CMK (cell line): Measurements from ENCODE around the gene P2RY2.
"Not testable (repeated sequence)": the region's sequence is repeated elsewhere in the genome, so short reads cannot be mapped to it uniquely, and the experiment has no call there.

Experiments
- DNase-seq: peaks from one replicate; pipeline ENCODE4 v3.0.0-alpha.2; 2010; ENCODE audit warnings: low read depth

Gene P2RY2

GRCh38 chr11:73267906-73268540, 49.9 kb downstream of the P2RY2 start:
- DNase-seq = no peak

DNA sequence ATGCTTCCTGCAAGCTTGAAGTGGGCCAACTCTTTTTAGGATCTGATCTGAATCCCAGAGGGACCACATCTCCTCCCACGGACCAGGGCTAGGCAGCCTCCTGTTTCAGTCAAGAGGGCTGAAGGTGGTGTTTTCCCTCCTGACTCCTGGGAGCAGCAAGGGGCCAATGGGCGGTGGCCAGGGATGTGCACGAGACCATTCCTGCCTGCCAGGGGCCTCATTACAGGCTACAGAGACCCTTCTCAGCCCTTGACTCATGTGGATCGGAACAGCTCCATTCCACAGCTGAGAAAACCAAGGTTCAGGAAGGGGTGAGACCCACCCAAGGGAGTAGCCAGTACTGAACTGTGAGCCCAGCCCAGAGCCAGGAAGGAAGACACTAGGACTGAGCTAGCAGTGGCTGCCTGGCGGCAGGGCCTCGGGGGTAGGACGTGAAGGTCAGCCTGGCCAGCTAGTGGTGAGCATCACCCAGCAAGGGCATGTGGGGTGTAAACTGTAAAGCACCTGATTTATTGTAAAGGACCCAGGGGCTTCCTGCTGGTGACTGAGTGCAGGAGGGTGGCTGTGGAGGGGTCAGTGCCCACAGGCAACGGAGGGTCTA, 50.7 kb downstream of the P2RY2 start:
- DNase-seq = no peak

DNA sequence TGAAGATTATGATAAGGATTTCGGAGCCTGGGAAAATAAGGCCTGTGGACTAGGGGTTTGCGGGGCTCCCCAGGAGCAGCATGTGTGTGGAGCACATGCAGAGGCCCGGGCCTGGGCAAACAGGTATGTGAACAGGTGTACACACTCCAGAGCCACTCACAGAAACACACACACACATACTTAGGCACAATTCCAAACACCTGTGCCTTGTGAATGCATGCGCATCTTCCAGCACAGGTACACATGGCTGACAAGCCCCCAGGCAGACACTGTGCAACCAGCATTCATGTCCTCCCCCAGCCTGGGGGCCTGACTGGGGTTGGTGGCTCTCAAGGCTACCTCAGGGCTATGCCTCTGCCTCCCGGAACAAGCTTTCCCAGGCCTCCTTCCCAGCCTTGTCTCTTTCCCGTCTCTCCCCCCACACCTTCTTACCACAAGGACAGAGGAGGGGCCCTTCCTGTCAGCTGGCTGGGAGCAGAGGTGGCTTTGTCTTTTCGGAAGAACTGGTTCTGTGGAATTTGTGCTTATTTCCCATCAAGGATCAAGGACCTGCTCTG, 51.5 kb downstream of the P2RY2 start:
- no peak for DNase-seq

DNA sequence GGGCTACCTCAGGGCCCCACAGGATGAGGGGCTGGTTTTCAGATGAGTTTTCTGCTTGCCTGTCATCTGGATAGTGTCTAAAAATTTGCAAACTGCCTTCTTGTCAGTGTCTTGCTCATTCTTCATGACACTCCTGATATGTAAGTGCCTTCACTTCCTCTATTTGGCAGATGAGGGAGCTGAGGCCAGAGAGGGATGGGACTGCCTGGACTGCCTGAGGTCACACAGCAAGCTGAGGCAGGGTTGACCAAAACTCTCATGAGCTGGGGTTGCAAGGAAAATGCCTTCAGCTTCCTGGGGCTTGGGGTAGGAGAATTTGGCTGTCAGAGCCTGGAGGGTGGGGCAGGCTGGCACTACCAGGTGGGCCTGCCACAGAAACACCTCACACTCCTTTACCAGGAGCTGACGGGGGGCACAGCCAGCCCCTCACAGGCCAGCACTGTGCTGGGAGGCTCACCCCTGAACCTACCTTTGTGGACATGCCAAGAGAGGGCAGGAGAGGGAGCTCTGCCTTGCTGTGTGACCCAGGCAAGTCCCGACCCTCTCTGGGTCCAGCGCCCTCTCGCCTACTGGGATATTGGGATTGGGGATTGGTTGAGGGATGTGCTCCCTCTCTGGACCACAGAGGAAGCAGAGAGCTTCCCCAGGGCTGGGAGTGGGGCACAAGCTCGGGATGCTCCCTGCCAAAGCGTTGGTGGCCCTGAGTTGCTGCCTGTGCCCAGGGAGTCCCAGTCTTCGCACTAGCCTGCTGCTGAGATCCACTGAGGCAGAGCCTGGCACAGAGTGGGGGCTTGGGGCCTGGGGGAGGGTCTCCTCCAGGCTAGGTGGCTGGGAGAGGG, 52.2 kb downstream of the P2RY2 start:
- no peak for DNase-seq

DNA sequence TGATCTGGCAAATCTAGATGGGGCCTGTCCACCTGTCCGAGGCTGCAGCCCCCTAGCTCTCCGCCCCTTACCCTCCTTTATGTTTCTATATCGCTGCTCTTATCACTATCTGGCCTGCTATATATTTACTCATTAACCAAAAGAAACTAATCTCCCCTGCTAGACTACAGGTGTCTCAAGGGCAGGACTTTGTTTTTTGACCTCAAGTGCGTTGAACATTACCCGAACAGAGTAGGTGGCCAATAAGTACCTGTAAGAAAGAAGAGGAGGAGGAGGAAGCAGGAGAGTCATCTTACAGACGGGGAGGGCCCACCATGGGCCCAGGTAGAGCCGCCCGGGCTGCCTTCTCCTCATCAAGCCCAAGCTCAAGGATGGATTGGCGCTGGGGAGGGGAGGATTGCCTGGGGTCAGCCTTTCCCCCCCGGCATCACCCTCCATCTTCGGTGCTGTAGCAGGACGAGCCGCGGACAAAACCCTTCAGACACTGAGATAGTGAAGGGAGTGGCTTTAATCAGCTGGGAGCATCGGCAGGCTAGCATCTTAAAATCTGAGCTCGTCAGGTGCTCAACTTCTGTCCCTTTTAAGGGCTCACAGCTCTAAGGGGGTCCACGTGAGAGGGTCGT, 52.9 kb downstream of the P2RY2 start:
- no peak for DNase-seq

DNA sequence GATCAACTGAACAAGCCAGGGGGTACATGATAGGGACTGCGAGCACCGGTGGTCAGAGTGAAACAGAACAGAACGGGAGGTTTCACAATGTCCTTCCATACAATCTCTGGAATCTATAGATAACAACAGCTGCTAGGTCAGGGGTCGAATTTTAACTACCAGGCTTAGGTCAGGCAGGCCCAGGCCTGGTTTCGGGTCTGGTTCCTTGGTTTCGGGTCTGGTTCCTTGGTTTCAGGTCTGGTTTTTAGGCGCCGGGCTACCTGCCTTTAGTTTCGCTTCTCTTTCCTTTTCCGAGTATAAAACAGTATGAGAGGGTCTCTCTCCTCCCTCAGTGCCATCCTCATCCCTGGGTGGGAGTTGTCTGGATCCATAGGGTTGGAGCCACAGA, 53.4 kb downstream of the P2RY2 start:
- not testable (repeated sequence) for DNase-seq

- DNase-seq = no peak
These were observed 54.0 kb downstream of the P2RY2 start, which contains the start of gene P2RY6 for GRCh38 chr11:73271936-73272679. TSS of gene P2RY6 (plus strand) at chr11:73272338. CDS start at chr11:73296519, 24,181 bp downstream.

DNA sequence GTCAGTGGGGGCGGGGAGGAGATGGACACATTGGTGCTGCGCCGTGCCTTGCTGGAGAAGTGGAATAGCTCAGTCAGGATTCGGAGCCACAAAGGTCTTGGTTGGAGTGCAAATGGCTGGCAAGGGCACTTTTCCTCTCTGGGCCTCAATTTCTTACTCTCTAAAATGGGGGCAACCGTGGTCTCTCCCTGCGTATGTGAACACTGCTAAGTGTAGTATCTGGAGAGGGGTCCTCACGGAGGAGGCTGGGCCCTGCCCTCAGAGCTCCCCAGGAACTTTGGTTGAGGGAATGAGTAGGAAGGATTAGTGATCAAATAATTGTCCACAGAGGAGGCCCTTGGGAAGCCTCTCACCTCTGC, 54.6 kb downstream of the P2RY2 start:
- no peak for DNase-seq

- no peak for DNase-seq
These were observed 55.3 kb downstream of the P2RY2 start for GRCh38 chr11:73273222-73273895.

DNA sequence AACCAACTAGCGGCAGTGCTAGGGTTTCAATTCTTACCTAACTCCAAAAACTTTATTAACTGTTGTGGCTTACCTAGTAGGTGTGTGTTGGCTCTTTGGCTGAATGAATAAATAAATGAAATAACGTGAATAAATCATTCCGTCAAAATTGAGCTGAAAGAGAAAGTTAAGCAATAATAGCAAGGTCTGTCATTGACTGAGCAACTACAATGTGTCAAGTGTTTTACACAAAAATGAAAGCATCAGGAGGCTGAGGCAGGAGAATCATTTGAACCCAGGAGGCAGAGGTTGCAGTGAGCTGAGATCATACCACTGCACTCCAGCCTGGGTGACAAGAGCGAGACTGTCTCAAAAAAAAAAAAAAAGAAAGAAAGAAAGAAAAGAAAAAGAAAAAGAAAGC, 56.1 kb downstream of the P2RY2 start:
- not testable (repeated sequence) for DNase-seq

GRCh38 chr11:73274722-73275380, 56.8 kb downstream of the P2RY2 start:
- no peak for DNase-seq

DNA sequence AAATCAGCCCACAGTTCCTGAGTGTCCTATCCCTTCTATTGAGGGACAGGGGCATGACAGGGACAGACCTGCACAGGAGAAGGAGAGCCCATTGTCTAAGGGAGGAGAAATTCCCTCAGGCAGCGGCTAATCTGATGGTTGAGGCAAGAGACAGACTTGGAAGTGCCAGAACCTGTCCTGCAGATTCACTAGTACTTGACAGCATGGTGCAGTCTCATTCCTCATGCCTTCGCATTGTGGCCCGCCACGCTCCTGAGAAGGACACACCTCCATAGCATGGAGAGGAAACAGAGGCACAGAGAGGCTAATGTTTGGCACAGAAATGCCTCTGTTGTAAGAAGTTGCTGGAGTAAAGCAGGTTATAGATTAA, 57.3 kb downstream of the P2RY2 start:
- DNase-seq = no peak

DNA sequence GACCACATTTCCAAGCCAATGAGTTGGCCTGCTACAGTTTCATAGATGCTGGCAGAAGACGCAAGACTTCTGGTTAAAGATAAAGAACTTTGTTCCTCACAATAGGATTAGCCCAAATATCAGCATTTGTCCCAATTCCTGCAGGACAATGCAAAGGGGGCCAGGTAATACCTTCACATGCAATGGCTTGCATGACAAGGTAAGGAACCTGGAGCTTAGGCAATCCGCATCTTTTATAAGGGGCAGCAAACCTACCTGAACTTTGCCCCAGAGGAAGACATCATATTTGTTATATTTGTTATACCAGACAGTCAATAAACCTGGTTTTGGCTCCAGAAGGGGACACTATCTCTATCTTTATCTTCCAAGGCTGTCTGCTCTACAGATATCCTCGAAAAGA, 59.4 kb downstream of the P2RY2 start:
- no peak for DNase-seq

DNA sequence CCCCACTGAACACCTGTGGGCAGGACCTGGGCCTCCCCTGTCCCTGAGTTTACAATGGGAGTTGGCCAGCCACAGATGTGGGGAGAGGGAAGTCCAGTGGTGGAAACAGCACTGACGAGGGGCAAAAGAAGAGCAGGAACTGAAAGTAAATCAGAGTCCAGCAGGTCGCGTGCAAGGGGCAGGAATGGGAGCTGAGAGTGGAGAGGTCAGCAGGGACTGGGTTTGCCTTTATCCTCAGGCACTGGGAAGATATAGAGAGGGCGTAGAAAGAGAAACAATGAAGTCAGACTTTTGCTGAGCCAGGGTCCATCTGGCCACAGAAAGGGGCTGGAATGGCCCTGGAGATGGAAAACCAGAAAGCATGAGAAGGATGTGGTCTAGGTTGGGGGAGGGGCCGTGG, 62.5 kb downstream of the P2RY2 start:
- no peak for DNase-seq

GRCh38 chr11:73281201-73281741, 63.2 kb downstream of the P2RY2 start:
- DNase-seq = no peak

GRCh38 chr11:73281796-73282660, 63.9 kb downstream of the P2RY2 start:
- no peak for DNase-seq

- DNase-seq = no peak
These were observed 65.4 kb downstream of the P2RY2 start for GRCh38 chr11:73283276-73284000.

DNA sequence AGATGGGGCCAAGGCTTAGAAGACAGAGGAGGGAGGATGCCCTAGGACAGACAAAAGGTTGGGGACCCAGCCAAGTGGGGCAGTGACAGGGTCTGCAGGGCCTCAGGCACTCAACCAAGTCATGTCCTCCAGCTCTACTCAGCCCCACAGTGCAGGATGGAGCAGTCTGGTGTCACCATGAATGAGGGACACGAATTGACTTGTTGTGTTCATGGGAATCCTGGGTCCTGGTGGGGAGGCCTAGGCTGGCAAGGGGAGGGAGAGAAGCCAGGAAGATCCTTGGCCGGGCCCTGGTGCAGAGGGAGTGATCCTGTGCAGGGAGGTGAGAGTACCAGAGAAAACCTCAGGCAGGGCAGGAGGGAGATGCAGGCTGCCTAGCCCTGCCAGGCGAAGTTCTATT, 66.0 kb downstream of the P2RY2 start:
- DNase-seq = no peak

DNA sequence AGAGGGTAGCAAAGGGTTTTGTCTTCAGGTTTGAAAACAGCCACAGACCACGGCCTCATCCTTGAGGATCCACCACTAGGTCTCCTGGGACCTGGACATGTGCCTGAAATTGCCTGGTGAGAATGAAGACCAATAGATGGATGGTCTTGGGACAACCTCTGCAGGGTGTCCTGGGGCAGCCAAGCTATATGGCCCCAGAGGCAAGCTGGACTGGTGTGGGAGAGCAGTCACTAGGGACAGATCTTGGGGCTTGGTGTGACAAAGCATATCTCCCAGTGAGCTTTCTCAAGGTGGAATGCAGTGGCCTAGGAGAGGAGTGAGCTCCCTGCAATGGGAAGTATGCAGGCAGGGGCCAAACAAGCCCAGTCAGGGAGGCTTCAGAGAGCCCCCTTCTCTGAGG, 67.6 kb downstream of the P2RY2 start:
- DNase-seq = no peak
